Activated CD4-positive, alpha-beta T cell treated with anti-CD3 and anti-CD28 coated beads, Interleukin-2, amount 50 U/mL, for 48 hours (primary cell): Measurements from ENCODE around the gene PRDM16.
"Not testable (repeated sequence)": the region's sequence is repeated elsewhere in the genome, so short reads cannot be mapped to it uniquely, and the experiment has no call there.

ENCODE experiments used
- DNase-seq, 2 experiments: peaks; one replicate each; pipeline ENCODE4 v3.0.0-alpha.2; 2020

PRDM16 gene

GRCh38 chr1:3270403-3271245, 201.6 kb downstream of the PRDM16 start:
- DNase-seq = no peak

DNA sequence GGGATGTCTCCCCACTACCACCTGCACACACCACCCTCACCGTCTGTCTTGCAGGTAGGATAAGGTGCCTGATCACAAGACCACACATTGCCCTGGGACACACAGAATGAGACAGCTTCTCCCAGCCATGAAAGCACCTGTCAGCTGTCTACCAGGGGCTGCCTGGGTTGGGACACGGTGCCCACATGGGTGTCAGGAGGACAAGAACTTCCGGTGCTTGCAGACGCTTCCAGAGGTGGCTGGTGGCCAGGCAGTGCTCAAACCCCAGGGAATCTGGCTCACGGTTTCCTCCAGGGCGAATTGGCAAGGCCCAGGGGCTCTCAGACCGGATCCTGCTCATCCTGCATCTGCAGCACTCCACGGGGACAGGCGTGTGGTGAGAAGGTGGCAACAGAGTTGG, 202.9 kb downstream of the PRDM16 start:
- DNase-seq = no peak

DNA sequence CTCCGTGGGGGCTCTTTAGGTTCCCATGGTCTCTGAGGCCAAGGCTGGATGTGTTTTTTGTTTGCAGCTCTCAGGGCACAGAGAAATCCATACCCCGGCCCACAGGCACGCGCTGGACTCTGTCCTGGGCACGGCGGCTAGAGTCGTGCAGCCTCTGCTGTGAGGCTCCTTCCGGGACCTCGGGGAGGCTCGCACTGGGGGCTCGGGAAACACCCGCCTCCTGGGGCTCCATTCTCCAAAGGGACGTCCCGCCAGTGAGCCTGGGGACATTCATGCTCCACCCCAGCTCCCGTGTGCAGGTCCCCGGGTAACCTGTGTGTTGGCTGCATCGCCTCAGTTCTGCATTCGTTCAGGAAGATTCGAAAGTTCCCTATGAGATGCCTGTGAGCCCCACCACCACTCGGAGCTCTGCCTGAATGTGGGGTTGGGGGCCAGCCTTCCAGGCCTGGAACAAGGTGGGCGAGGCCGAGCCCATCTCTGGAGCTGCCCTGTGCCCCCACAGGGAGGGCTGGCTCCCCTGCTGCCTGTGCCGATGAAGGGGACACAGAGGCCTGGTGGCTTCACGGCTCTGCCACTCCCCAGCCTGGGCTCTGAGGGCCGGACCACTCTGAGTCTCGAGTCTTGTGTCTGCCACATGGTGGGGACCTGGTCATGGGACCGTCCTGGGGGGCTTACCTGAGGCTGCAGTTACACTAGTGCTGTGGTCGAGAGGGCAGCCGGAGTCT, 203.5 kb downstream of the PRDM16 start:
- no peak for DNase-seq

DNA sequence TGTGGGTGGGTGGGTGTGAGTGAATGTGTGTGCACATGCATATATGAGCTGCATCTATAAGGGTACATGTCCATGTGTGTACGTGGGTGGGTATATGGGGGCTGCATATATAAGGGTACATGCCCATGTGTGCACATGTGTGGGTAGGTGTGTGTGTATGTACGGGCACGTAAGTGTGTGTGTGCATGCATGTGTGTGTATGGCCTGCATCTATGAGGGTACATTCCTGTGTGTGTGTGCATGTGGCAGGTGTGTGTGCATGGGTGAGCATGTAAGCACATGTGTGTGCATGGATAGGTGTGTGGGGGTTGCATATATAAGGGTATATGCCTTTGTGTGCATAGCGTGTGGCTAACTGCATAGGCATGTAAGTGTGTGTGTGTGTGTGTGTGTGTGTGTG, 204.4 kb downstream of the PRDM16 start:
- DNase-seq = no peak

- no peak for DNase-seq
Measured at GRCh38 chr1:3274972-3275371, 206.0 kb downstream of the PRDM16 start.

- no peak for DNase-seq
Measured at GRCh38 chr1:3275471-3276340, 206.7 kb downstream of the PRDM16 start.

GRCh38 chr1:3276341-3276800, 207.4 kb downstream of the PRDM16 start:
- no peak for DNase-seq

- DNase-seq = no peak
Measured at GRCh38 chr1:3277011-3277471, 208.0 kb downstream of the PRDM16 start.

DNA sequence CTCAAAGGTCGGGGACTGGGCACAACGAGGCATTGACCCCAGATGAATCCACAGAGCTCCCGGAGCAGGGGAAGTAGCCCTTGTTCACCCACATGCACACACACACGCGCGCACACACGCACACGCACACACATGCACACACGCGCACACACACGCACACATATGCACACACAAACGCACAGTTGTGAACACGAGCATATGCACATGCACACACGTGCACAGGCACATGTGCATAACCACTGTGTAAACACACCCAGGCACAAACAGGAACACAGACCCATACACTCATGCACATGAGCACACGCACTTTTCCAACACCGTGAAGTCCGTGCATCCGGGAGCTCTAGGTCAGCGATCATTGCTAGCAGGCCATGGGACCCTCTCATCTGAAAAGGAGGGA, 208.6 kb downstream of the PRDM16 start:
- DNase-seq = no peak

DNA sequence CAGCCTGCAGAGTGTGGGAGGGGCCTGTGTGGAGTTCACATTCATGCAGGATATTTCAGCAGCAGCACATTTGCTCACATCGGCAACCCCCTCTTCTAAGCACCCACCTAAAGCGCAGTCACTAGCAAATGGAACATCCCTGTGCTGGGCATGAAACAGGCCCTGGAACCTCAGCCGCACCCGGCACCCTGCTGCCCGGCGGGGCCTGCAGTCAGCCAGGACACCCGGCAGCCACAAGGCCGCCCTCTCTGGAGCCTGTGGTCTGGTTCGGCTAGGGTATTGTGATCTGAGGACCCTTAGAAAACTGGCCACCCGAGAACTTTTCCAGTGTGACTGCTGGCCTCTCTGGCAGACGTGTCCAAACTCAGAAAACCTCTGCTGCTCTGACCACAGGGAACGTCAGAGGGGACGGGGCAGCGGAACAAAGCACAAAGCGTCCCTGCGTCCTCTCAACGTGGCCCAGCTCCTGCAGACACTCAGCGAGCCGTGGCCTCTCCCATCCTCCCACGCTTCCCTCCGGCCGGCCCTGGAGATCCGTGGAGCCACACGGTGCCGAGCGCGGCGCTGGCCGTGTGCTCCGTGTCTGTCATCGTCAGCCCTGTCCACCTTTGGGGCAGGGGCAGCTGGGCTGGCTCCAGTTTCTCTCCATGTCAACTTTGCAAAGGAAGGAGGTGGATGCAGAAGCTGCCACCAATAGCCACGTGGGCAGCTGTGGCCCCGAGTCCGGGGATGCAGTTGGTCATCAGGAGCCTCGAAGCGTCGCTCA, 209.6 kb downstream of the PRDM16 start:
- DNase-seq = no peak

DNA sequence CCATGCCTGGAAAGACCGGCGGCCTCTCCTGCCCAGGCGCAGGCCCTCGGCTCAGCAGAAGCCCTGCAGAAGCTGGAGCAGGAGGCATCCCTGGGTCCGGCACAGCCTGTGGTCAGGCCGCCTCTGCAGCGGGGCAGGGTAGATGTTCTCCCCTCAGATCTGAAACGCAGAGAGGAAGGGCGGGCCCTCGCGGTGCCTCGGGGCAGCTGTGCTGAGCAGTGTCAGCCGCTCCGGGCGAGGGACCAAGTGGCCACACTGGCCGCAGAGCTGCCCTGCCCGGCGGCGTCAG, 210.1 kb downstream of the PRDM16 start:
- no peak for DNase-seq

- no peak for DNase-seq
Measured at GRCh38 chr1:3281735-3282134, 212.7 kb downstream of the PRDM16 start.

GRCh38 chr1:3282186-3282585, 213.2 kb downstream of the PRDM16 start:
- no peak for DNase-seq

DNA sequence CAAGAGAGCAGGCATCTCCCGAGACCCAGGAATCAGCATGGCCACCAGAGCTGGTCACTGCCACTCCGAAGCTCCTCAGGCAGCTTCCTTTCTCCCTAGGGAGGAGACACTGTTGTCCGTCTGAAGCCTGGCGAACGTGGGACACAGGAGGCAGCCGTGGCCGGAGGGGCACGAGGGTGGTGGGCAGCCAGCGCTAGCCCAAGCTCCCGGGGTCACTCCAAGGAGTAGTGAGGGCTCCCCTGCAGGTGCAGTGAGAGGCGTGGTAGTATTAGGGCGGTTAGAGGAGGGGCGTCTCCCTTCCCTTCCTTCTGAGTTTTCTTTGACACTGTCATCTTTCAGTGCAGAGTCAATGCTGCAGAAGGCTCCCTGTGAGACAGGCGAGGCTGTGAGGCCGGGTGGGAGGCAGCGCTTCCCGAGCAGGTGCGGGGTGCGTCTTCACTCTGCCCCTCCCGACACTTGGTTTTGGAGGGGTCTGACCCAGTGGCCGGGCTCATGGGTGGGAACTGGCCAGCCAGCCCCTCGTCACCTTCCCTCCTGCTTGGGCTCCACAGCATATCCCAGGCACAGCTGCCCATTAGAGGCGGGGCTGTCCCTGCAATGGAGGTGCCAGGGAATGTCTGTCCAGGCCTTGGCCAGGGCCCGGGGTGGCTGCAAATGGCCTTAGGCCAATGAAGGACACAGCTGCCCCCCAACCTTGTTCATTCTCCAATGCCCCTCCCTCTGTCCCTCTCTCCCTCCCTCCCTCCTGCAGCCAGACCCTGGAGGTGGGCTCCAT, 213.8 kb downstream of the PRDM16 start:
- DNase-seq = no peak

- peak; percentile 16 to 29 for DNase-seq
Measured at GRCh38 chr1:3283849-3284248, 214.8 kb downstream of the PRDM16 start.

GRCh38 chr1:3284691-3285090, 215.7 kb downstream of the PRDM16 start:
- DNase-seq = no peak

DNA sequence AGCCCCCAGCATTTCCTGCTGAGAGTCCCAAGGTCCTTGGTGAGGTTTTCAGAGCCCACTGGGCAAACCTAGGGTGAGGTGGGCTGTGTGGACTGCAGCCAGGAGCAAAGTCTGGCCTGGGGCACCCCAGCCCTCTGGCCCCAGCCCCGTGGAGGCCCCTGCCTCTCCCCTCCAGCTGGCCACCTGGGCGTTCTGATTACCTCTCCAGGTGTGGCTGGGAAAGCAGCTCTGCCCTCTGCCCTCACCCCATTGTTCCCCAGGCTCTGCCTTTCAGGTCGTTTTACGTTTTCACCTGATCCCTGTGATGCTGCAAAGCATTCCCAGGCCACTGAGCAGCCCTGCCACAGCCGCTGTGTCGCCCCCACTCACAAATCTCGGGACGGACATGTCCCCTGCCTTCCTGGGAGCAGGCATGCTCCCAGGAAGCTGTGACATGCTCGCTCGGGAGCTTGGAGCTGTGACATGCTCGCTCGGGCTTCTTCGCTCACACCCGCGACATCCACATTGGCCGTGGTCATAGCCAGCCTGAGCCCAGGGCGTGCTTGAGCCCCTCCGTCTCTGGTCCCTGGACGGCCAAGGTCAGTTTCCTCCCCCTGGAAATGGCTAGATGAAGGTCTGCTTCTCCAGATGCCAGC, 216.2 kb downstream of the PRDM16 start:
- DNase-seq = no peak

DNA sequence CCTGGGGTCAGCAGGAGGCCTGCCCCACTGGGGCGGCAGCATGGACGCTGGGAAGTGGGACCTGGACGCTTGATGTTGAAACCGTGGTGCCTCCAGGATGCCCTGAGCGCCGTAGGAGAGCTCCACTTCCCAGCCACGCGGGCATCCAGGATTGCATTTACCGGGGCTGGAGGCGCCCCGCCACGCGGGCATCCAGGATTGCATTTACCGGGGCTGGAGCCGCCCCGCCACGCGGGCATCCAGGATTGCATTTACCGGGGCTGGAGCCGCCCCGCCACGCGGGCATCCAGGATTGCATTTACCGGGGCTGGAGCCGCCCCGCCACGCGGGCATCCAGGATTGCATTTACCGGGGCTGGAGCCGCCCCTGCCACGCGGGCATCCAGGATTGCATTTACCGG, 218.1 kb downstream of the PRDM16 start:
- DNase-seq = not testable (repeated sequence)

DNA sequence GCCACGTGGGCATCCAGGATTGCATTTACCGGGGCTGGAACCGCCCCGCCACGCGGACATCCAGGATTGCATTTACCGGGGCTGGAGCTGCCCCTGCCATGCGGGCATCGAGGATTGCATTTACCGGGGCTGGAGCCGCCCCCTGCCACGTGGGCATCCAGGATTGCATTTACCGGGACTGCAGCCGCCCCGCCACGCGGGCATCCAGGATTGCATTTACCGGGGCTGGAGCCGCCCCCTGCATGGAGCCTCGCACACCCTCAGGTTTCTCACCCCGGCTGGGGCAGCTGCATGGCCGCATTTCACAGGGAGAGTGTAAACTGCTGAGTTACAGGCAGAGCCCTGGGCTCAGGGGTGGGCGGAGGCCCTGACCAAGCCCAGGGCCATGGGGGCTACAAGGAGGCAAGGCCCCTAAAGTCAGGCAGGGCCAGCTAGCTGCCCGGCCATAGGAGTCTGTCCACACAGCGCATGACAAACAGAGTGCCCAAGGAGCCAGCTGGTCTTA, 218.7 kb downstream of the PRDM16 start:
- no peak for DNase-seq

GRCh38 chr1:3289502-3289901, 220.5 kb downstream of the PRDM16 start:
- no peak for DNase-seq

GRCh38 chr1:3290438-3290837, 221.4 kb downstream of the PRDM16 start:
- DNase-seq = no peak
